ENCODE measurements around the gene RIN3.
"Not testable (repeated sequence)": the region's sequence is repeated elsewhere in the genome, so short reads cannot be mapped to it uniquely, and the experiment has no call there.

The RIN3 gene

DNA sequence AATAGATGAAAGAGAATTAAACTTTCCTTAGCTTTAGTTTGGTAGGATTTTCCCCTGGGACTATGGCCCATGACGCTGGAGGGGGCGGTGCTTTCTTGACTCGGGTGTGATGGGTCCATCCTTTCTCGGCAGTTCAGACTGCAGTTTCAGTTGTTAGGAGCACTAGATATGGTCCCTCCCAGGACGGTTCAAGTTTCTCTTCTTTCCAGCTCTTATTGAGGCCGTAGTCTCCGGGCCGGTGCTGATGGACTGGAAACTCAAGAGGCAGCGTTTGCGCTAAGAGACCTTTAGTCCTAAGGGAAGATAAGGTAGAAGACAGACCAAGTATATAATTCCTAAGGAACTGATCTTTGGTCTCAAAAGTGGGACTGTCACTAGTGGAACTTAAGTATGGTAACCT lies 111.2 kb downstream of the RIN3 start:
- no peak for DNase-seq (ENCODE audit: low read depth in 2 of 2)

DNA sequence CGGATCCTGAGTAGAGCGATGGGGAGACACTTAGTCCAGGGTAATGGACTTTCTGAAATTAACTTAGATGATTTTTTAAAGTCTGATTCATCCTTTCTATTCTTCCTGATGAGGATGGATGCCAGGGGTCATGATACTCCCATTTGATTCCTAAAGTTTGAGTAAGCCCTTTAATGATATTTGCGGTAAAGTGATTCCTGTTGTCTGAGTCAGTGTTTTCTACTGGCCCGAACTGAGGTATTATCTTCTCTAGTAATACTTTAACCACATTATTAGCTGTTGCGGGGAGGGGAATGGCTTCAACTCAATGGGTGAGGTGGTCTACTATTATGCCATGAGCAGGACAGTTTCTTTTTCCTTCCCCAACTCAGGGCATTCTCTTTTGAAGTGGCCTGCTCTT lies 111.6 kb downstream of the RIN3 start:
- DNase-seq (ENCODE audit: low read depth in 2 of 2) = no peak

DNA sequence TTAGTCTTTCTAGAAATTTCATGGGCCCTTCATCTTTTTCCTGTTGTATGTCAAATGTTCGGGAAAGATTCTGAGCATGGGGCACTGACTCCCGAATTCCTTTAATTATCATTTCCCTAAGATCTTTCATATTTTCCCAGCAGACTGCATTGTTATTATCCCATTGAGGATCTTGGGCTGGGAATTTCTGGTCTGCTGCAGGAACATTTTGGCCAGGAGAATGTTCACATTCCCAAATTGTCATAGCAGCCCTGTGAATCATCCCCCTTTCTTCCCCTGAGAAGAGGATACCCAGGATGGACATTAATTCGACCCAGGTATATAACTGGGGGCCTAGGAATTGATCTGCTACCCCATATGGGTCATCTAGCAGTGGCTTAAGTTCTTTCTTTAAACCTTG lies 112.5 kb downstream of the RIN3 start:
- no peak for DNase-seq (ENCODE audit: low read depth in 2 of 2)

DNA sequence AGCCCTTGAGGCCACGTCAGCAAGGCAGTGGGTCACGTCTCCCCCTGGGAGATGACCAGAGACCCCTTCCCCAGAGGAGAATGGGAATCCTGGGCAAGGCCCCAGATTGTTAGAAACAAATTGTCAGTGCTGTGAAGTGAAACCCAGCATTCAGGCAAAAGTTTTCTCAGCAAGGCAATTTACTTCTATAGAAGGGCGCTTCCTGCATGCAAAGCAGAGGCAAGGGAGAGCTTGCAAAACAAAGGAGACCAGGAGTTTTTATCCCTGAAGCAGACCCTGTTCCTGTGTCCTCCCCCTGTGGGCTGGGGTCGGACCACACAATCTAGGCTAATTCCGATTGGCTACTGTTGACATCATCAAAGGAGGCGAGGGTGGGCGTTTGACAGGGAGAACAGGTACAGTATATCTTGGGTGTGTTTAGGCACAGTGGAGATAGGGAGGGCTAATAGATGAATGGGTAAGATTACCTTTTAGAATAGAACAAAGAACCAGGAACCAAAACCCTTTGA lies 114.2 kb downstream of the RIN3 start:
- DNase-seq (ENCODE audit: low read depth in 2 of 2) = no peak

DNA sequence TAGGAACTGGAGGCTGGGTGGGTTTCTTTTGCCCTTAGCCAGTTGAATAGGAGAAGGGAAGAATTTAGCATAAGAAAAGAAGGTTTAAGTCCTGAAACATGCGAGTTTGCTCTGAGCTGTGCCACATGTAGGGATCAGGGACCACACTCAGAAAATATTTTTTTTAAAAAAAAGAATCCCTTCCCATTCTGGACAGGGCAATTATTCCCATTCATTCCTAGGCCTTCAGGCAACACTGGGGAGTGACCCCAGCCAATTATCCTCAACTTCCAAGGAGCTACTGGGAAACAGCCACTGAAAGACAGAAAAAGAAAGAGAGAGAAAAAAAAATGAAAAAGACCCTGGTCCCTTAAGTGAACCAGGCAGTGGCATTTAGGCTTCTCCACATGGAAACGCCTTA lies 115.1 kb downstream of the RIN3 start:
- DNase-seq (ENCODE audit: low read depth in 2 of 2) = no peak

DNA sequence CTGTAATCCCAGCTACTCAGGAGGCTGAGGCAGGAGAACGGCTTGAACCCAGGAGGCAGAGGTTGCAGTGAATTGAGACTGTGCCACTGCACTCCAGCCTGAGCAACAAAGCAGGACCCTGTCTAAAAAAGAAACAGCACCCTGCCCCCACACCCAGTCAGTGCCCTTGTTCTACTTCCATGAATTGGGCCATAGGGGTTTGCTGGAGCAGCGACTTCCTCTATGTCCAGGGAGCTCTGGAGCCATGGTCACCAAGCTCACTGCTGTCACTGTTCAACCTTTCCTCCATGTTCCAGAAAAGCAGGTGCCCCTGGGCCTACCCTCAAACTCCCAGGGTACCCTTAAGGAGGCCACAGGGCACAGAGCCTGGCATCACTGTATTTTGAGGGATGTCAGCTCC lies 116.8 kb downstream of the RIN3 start:
- no peak for DNase-seq (ENCODE audit: low read depth in 2 of 2)

DNA sequence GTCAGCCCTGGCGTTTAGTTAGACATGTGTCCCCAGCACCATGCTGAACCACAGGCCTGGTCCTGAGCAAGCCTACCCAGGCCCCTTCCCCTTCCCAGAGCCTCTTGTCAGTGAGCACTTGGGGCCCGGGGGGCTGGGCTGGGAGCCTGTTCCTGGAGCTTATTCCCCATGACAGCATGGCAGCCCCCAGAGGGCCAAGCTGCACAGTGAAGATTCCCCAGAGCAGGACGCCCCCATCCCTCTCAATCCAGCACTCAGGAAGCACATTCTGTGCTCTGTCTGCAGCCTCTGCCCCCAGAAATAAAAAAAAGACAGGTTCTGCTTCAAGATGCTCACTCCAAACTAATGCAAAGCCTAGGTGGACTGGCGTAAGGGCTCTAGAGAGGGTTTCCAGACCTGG lies 117.5 kb downstream of the RIN3 start:
- DNase-seq (ENCODE audit: low read depth in 2 of 2) = no peak

DNA sequence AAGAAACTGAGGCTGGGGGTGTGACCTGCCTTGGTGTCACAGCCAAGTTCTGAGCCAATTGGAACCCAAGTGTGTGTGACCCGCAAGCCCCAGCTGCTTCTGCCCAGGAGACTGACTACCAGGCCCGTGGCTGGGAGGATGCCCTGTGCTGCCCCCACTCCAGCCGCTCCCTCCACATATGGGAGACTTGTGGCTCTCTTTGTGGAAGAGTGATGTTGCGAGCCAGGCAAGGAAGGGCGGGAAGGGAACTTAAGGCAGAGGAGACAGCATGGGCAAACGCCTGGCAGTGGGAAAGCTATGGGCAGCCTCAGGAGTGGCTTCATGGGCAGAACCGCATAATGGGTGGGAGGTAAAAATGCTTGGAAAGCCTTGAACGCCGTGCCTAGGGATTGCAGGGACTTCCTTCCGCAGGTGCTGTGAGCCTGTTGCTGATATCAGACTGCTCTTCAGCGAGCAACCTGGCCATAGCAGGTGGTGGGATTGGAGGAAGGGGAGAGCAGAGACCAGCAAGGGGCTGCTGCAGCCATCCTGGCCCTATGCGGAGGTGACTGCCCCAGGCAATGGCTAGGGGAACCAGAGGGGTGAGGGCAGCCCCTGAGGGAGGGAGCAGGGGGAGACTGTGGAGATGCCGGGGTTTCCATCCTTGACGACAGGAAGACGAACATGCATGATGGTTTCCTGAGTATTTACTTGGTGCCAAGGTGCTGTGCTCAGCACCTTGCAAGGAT lies 119.1 kb downstream of the RIN3 start:
- no peak for DNase-seq (ENCODE audit: low read depth in 2 of 2)

DNA sequence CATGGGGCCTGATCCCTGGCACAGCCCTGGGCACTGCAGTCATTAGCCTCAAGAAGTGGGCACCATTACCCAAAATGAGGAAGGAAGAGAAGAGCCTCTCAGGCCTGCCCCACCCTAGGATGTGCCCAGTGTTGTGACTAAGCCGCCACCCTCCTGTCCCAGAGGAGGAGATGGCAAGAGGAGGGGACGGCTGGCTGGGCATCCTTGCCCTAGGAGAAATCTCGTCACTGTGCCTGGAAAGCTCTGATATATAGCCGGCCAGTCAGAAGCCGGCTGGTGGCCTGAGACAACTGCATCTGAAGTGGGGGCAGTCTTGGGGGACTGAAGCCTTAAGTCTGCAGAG lies 119.7 kb downstream of the RIN3 start:
- no peak for DNase-seq (ENCODE audit: low read depth in 2 of 2)

DNA sequence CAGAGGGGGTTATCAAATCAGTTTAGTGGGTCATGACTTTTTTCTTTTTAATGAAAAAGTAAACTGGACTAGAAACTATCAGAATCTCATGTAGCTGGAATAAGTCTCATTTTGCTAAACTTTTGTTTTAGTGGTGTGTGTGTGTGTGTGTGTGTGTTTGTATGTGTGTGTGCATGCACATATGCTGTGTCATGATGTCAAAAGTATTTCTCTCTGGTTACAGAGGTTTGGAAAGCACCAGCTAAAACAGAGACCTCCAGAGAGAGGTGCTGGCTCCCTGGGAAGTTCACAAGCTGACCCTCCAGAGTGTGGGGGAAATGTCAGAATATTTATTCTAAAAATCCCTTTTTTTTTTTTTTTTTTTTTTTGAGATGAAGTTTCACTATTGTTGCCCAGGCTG lies 120.1 kb downstream of the RIN3 start:
- DNase-seq (ENCODE audit: low read depth in 2 of 2) = no peak

DNA sequence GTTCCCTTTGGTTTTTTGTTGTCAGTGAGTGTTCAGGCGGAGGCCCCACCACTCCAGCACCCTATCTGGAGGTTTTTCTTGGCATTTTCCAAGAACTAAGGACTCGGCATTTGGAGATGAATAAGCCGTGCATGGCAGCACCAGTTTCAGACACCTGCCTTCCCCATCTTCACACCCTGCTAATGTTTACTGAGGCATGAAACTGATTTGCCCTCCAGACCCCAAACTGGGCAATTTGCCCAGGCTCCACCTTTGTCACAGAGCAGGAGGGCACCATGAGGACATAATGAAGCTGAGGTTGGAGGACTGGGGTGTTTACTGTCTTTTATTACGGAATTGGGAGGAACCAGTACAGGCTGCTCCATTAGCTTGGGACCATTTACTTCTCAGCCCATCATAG lies 121.5 kb downstream of the RIN3 start:
- DNase-seq (ENCODE audit: low read depth in 2 of 2) = no peak

DNA sequence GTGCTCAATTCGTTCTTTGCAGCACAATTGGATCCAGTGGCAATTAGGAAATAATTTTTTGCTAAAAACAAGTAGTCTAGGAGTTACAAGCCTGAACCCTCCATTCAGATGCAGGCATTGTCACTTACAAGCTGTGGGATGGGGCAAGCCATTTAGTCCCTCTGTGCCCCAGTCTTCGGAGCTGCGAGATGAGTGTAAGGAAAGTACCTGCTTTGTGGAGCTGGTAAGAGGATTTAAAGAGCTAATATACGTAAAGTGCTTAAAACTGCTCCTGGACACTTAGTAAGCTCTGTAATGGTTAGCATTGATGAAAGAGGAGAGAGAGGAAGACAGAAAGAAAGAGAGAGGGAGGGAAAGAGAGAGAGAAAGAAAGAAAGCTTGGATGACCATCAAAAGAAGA lies 122.3 kb downstream of the RIN3 start:
- DNase-seq (ENCODE audit: low read depth in 2 of 2) = no peak

DNA sequence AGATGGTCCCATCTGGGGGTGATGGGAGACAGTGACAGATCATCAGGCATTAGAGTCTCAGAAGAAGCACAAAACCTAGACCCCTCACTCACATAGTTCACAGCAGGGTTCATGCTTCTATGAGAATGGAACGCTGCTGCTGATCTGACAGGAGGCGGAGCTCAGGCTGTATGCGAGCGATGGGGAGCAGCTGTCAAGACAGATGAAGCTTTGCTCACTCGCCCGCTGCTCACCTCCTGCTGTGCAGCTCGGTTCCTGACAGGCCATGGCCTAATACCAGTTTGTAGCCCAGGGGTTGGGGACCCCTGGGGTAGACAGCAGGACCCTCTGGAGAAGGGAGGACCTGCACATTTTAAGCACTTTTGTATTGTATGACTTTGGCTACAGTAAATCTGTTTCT lies 123.6 kb downstream of the RIN3 start:
- no peak for DNase-seq (ENCODE audit: low read depth in 2 of 2)

DNA sequence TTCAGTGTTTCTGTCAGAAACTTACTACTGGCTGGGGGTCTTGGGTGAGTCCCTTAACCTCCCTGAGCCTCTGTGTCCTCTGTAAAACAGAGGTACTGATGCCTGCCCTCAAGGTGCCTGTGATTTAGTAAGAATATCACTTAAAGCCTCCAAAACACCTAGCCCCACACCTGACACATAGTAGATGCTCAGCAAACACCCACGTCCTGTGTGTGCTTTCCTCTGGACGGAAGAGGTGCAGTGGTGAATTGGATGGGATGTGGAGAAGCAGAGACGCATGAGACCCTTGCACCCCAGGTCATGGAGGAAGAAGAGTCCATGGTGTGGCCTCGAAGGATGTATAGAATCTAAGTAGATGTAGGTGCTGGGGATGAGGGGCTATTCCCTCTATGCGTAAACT lies 124.3 kb downstream of the RIN3 start:
- no peak for DNase-seq (ENCODE audit: low read depth in 2 of 2)

DNA sequence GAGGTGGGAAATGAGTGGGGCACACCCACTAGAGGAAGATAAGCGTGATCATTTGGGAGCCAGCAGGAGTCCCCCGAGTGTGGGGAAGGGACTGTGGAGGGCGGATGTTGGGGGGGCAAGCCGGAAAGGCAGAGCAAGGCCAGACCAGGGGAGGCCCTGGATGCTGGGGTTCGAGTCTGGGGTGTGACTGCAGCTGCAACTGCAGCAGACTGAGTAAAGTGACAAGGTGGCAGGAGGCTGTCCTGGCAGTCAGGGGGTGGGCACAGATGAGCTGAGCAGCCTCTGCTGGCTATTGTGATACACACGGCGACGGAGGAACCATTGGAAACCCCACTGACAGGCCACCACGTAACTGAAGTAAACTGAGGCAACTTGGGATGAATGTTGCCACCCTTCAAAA lies 124.7 kb downstream of the RIN3 start:
- DNase-seq (ENCODE audit: low read depth in 2 of 2) = no peak

DNA sequence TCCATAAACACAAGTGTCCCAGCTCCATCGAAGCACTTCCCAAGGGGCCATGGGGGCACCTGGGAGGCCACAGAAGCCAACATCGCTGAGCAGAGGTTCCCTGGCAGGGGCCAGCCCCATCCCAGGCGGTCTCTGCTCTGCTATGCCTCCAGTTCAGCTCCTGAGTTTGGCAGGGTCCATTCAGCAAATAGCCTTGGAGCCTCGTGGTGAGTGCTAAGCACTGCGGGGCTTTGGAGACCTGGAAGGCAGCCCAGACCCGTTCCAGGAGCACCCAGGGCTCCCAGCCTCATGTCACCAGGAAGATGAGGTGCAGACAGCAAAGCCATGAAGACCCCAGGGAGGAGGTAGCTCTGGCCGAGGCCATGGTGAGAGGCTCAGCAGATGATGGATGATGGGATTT lies 125.3 kb downstream of the RIN3 start:
- DNase-seq (ENCODE audit: low read depth in 2 of 2) = no peak

DNA sequence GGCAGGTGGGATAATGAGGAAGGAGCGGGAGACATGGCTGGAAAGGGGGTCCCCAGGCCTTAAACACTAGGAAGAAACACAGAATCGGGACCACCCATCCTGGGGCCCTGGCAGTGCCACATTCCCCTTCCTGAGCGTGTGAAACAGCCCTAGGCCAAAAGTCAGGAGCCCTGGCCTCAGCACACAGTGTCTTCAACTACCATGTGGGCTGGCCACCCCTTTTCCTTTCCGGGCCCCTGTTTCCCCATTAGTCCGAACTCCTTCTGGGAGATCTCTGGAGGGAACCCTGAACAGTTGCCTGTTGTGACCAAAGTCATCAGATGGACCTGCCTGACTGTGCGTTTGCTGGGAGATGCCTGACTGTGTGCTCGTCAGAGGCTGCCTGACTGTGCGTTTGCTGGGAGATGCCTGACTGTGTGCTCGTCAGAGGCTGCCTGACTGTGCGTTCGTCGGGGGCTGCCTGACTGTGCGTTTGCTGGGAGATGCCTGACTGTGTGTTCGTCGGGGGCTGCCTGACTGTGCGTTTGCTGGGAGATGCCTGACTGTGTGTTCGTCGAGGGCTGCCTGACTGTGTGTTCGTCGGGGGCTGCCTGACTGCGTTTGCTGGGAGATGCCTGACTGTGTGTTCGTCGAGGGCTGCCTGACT lies 126.0 kb downstream of the RIN3 start:
- DNase-seq (ENCODE audit: low read depth in 2 of 2) = not testable (repeated sequence)

DNA sequence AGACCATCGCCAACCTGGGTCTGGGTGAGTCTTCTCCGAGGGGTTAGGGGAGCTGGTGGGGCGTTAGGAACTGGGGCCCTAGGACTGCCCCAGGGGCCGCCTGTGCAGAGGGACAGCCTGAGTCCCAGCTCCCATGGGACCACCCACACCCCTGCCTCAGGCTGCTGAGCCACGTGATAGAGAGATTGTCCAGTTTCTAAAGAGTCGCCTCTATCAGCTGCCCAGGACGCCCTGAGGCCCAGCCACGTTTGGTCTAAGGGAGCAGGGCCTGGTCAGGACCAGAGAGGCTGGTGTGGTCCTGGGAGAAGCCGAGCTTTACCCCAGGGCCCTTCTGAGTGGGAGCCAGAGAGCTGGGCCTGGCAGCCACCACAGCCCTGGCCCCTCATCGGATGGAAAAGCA lies 127.7 kb downstream of the RIN3 start:
- no peak for DNase-seq (ENCODE audit: low read depth in 2 of 2)

DNA sequence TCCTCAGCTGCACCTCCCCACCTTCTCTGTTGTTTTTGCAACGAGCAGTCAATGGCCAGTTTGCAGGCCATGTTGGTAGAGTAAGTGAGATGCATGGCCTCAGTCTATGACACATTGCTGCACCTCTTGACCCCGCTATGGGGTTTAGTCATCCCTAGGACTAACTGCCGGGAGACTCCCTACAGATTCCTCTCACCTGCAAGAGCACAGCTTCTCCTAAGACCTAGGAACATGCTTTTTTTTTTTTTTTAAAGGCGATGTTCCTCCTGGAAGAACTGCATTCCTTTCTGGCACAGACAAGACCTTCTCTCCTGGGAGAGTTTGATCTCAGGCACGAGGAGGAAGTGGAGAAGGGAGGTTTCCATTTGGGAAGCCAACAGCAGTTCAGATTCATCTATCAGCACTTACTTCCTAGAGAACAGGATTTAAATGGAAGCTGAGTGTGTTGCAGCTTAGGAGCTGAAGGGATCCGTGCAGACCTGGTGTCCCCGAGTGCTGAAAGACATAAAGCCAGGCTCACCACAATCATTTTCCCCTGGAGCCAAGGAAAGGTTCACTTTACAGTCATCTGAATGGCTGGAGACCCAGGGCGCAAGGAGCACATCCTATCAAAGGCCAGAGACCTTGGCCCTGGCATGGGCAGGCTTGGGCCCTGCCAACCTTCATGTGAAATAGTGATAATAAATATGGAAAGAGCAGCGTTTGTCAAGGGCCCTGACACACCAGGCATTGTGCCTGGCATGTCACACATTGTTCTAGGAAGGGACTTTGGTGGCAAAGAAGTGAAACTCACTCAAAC lies 130.8 kb downstream of the RIN3 start:
- no peak for DNase-seq (ENCODE audit: low read depth in 2 of 2)

DNA sequence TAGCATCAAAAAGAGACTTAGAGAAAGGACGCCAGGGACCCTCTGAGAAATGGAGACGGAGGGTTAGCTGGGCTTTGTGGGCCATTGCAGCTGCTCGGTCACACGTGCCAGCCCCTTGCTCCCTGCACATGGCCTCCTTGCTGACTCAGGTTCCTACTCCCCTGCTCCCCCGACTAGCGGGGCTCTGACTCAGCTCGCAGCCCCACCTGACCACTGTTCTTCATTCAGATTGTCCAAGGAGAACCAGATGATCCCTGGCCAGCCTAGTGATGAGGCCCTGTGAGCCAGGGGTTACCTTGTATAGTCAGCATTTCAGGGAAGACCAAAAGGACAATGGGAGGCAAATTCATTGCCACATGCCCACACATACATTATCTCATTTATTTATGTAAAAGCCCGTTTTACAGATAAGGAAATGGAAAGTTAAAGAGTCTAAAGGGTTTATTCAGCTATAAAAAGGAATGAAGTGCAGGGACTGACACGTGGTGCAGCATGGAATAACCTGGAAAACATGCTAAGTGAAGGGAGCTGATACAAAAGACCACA lies 131.5 kb downstream of the RIN3 start:
- DNase-seq (ENCODE audit: low read depth in 2 of 2) = no peak

DNA sequence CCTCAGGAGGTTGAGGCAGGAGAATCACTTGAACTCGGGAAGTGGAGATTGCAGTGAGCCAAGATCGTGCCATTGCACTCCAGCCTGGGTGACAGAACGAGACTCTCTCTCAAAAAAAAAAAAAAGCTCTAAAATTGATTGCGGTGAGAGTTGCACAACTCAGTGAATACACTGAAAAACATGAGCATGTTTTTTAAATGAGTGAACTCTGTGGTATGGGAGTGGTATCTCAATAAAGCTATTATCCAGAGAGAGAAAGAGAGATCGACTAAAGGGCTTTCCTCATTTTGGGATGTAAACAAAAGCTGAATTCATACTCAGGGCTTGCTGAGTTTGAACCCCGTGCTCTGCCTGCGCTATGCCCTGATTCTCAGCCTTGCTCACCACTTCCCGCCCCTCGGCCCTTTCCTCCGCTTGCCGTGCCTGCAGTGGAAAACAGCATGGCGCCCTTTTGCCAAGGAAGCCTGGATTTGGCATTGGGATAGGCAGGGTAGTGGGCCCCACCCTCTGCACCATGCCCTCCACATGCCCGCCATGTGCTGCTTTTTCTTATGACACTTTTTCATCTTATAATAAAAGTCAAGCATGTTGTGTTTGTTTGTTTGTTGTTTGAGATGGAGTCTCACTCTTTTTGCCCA lies 132.4 kb downstream of the RIN3 start:
- no peak for DNase-seq (ENCODE audit: low read depth in 2 of 2)
